MG63 (cell line): ENCODE results near the gene ADGRG1. TPM values are rescaled to one million over a fixed set of nuclear protein-coding genes. Genes with fewer than 3 reads are reported as not detected.
"Not testable (repeated sequence)": the region's sequence is repeated elsewhere in the genome, so short reads cannot be mapped to it uniquely, and the experiment has no call there.

Experiments
- DNase-seq: peaks from one replicate; pipeline ENCODE4 v3.0.0-alpha.2; 2020
- H3K27me3 ChIP-seq: fragments of 250-450 bp; sonication (Bioruptor Pico); 2 replicates; pipeline ENCODE4 v1.5.1; 2020; ENCODE audit warnings: mild to moderate bottlenecking, moderate library complexity
- H3K36me3 ChIP-seq: fragments of 250-450 bp; sonication (Bioruptor Pico); 2 replicates; pipeline ENCODE4 v1.5.1; 2020; ENCODE audit warnings: mild to moderate bottlenecking, moderate library complexity
- H3K4me3 ChIP-seq: fragments of 250-450 bp; sonication (Bioruptor Pico); 2 replicates; pipeline ENCODE4 v1.5.1; 2020; ENCODE audit warnings: mild to moderate bottlenecking, moderate library complexity
- H3K9me3 ChIP-seq: fragments of 250-450 bp; sonication (Bioruptor Pico); 2 replicates; pipeline ENCODE4 v1.5.1; 2020; ENCODE audit warnings: mild to moderate bottlenecking, moderate library complexity
- total RNA-seq: library from RNA; depleted of rRNA; stranded (reverse); fragments of >200 nt; shearing (Covaris generic); gene quantifications from 2 replicates; pipeline ENCODE4 v1.2.3, GENCODE V29; 2014; ENCODE audit warnings: low replicate concordance; rRNA removed

The ADGRG1 gene
- total RNA-seq: 1.4 and 1.6 TPM in 2 replicates

DNA sequence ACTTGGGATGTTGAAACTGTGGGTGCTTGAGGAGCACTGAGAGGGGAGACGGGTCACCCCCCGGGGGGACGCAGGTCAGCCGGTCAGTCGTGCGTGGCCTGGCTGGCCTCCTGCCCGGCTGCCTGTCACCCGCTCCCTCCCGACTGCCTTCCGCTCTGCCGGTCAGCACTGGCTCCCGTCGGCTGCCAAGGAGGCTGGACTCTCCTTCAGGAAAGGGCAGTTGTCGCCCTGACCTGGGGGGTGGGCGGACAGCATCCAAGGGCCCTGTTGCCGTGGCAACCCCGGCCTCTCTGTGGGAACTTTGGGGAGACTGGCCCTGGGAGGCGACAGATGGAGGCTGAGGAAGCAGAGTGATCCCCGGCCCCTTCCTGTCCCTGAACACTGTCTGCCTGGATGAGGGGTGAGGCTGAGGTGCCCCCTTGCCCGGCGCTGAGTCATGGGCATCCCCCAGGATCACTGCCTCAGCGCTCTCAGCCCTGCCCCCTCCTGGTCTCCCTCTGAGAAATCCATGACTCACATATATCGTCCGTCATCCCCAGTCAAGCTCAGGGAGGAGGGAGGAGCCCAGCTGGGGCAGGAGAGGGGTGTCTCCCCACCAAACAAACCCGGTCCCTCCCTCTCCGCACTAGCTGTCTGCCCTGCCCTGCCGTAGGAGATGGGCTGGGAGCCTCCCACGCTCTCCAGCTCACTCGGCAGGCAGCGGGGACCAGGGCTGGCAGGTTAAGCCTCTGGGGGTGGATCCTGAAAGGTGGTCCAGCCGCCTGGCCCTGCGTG lies at the start of gene ADGRG1:
ADGRG1 (plus strand) TSS at position 623 of the 774 bp plus-strand sequence. CDS start 21,658 bp downstream, outside the sequence.
- no peaks in the 10 kb centered on the region for H3K36me3 ChIP-seq
- H3K27me3 ChIP-seq: no peaks in the 10 kb centered on the region
- peak; percentile 99 for DNase-seq
- no peaks in the 10 kb centered on the region for H3K9me3 ChIP-seq
- peak within 1 kb of the TSS; percentile 10; the same call in 1 of the 2 replicates for H3K4me3 ChIP-seq

- H3K27me3 ChIP-seq: peaks cover 15% of the 10 kb centered on the region
- peak; percentile 60 for DNase-seq
- H3K36me3 ChIP-seq: no peaks in the 10 kb centered on the region
- peaks cover 6% of the 10 kb centered on the region; the same call in 1 of the 2 replicates for H3K9me3 ChIP-seq
- no peak overlapping the region for H3K4me3 ChIP-seq
These were observed 49.1 kb upstream of the ADGRG1 start for GRCh38 chr16:57579361-57579665.

GRCh38 chr16:57585051-57585687 lies 43.3 kb upstream of the ADGRG1 start:
- H3K36me3 ChIP-seq: no peaks in the 10 kb centered on the region
- peaks cover 6% of the 10 kb centered on the region; the same call in 1 of the 2 replicates for H3K9me3 ChIP-seq
- no peak overlapping the region for H3K4me3 ChIP-seq
- peaks cover 23% of the 10 kb centered on the region for H3K27me3 ChIP-seq
- DNase-seq: no peak

DNA sequence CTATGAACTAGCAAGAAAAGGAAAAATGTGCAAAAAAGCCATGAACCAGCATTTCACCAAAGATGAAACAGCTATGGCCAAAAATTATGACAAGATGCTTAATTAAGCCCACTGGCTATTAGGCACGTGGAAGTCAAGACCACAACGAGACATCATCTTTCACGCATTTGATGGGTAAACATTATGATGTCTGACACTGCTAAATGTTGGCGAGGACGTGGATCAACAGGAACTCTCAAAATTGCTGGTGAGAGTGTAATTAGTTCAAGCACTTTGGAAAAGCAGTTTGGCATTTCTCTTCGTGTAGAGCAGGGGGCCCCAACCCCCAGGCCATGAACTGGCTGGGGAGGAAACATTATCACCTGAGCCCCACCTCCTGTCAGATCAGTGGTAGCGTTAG lies 39.6 kb upstream of the ADGRG1 start:
- peaks cover 12% of the 10 kb centered on the region for H3K27me3 ChIP-seq
- H3K9me3 ChIP-seq: no peaks in the 10 kb centered on the region
- no peak for DNase-seq
- no peak overlapping the region for H3K4me3 ChIP-seq
- no peaks in the 10 kb centered on the region for H3K36me3 ChIP-seq

DNA sequence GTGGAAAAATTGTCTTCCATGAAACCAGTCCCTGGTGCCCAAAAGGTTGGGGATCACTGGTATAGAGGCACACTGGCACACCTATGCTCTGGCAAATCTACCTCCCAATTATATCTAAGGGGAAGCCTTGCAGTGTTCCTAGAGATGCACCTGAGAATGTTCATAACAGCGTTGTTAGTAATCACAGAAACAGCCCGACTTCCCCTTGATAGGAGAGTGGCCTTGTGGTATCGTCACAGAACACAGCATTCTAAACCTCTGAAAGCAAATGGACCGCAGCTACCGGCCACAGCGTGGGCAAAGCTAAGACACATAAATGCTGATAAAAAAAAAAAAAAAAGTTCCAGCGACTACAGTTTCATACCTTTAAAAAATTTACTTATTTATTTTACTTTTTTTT lies 39.1 kb upstream of the ADGRG1 start:
- no peaks in the 10 kb centered on the region for H3K9me3 ChIP-seq
- DNase-seq: no peak
- no peaks in the 10 kb centered on the region for H3K36me3 ChIP-seq
- no peak overlapping the region for H3K4me3 ChIP-seq
- peaks cover 7% of the 10 kb centered on the region for H3K27me3 ChIP-seq

DNA sequence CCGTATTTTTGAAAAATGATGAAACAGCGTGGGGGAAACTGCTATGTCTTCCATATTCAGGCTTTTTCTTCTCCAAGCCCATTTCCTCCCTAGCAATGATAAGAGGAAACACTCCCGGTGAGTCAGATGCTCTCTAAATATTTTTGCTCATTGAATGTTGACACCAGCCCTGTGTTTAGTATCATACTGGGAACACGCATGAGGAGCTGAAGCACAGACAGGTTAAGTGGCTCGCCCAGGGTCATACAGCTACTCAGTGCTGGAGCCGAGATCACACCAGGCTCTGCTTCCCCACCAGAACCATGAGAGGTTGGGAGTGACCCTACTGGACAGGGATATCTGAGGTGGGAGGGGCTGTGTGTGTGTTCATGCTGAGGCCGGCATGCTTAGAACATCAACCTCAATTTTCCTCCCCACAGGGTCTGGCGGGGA lies 37.8 kb upstream of the ADGRG1 start:
- no peaks in the 10 kb centered on the region for H3K36me3 ChIP-seq
- H3K27me3 ChIP-seq: no peaks in the 10 kb centered on the region; the same call in 1 of the 2 replicates
- no peak overlapping the region for H3K4me3 ChIP-seq
- DNase-seq: peak; percentile 65
- no peaks in the 10 kb centered on the region for H3K9me3 ChIP-seq

GRCh38 chr16:57591086-57591869 lies 37.2 kb upstream of the ADGRG1 start:
- H3K4me3 ChIP-seq: no peak overlapping the region
- H3K36me3 ChIP-seq: no peaks in the 10 kb centered on the region
- no peaks in the 10 kb centered on the region; the same call in 1 of the 2 replicates for H3K27me3 ChIP-seq
- no peaks in the 10 kb centered on the region for H3K9me3 ChIP-seq
- peak; percentile 97 for DNase-seq

GRCh38 chr16:57591870-57592485 lies 36.5 kb upstream of the ADGRG1 start:
- no peak overlapping the region for H3K4me3 ChIP-seq
- no peak for DNase-seq
- no peaks in the 10 kb centered on the region for H3K36me3 ChIP-seq
- no peaks in the 10 kb centered on the region for H3K27me3 ChIP-seq
- H3K9me3 ChIP-seq: peaks cover 6% of the 10 kb centered on the region

GRCh38 chr16:57592591-57593003 lies 35.8 kb upstream of the ADGRG1 start:
- H3K27me3 ChIP-seq: no peaks in the 10 kb centered on the region
- no peak for DNase-seq

DNA sequence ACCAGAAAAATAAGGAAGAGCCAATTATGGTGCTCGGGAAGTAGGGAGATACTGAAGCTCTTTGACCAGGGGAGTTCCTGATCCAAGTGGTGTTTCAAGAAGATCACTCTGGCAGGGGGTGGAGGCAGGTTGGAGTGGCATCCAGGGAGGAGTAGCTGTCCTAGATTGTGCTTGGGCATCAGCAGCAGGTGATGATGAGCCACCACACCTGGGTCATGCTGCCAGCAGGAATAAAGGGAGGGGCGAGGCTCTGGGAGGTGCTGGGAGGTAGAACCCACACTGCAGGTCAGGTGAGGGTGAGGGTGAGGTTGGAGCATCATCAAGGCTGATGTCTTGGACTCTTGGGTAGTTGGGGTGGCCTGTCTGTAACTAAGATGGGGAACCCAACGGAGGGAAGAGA lies 35.4 kb upstream of the ADGRG1 start:
- no peak overlapping the region for H3K4me3 ChIP-seq
- DNase-seq: no peak
- H3K36me3 ChIP-seq: no peaks in the 10 kb centered on the region
- no peaks in the 10 kb centered on the region for H3K27me3 ChIP-seq
- H3K9me3 ChIP-seq: peaks cover 11% of the 10 kb centered on the region

More at GRCh38 chr16:57592591-57593003, 35.8 kb upstream of the ADGRG1 start:
- peaks cover 8% of the 10 kb centered on the region for H3K9me3 ChIP-seq
- no peak overlapping the region for H3K4me3 ChIP-seq
- no peaks in the 10 kb centered on the region for H3K36me3 ChIP-seq

DNA sequence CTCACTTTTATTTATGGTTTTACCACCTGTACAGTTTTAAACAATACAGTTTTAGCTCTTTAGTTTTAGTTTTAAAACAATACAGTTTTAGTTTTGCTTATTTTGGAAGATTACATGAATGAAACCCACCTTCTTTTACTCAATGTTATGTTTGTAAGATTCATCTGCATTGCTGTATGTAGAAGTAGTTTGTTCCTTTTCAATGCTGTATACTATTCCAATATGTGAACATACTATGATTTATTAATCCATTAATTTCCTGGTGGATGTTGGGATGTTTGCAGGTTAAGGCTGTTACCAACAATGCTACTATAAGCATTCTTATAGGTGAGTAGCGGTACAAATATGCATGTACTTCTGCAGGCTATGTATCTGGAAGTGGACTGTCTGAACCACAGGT lies 34.4 kb upstream of the ADGRG1 start:
- H3K9me3 ChIP-seq: peaks cover 17% of the 10 kb centered on the region
- H3K36me3 ChIP-seq: no peaks in the 10 kb centered on the region
- DNase-seq: no peak
- H3K4me3 ChIP-seq: no peak overlapping the region
- H3K27me3 ChIP-seq: no peaks in the 10 kb centered on the region

DNA sequence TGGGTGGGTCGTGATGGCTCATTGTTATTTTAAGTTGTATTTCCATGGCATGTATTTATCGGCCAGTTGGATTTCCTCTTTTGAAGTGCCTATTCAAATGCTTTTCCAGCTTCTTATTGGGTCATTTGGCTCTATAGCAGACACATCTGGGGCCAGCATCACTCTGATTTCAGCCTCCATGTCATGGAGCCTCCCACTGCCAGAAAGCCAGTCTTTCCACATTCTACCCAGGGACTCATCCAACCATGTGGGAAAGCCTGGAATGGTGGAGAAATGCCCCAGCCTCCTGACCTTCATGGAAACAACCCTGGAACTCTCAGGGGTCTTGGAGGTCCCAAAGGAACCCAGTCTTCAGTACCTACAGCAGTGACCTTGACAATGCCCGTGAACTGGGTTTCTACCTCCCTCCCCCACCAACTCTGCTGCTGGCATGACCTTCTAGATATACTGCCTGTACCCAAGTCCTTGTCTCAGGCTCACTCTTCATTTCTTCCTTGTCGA lies 33.8 kb upstream of the ADGRG1 start:
- no peak for DNase-seq
- Histone ChIP-seq H3K4me3 (no peak overlapping the region), H3K27me3 (no peaks in the 10 kb centered on the region), H3K36me3 (no peaks in the 10 kb centered on the region), H3K9me3 (peaks cover 17% of the 10 kb centered on the region)

GRCh38 chr16:57596234-57596633 lies 32.2 kb upstream of the ADGRG1 start:
- not testable (repeated sequence) for H3K27me3 ChIP-seq, H3K36me3 ChIP-seq, H3K4me3 ChIP-seq, DNase-seq
- peaks cover 17% of the 10 kb centered on the region for H3K9me3 ChIP-seq

- peaks cover 17% of the 10 kb centered on the region for H3K9me3 ChIP-seq
- no peaks in the 10 kb centered on the region for H3K36me3 ChIP-seq
- DNase-seq: no peak
These were observed 30.0 kb upstream of the ADGRG1 start for GRCh38 chr16:57598437-57598836.

DNA sequence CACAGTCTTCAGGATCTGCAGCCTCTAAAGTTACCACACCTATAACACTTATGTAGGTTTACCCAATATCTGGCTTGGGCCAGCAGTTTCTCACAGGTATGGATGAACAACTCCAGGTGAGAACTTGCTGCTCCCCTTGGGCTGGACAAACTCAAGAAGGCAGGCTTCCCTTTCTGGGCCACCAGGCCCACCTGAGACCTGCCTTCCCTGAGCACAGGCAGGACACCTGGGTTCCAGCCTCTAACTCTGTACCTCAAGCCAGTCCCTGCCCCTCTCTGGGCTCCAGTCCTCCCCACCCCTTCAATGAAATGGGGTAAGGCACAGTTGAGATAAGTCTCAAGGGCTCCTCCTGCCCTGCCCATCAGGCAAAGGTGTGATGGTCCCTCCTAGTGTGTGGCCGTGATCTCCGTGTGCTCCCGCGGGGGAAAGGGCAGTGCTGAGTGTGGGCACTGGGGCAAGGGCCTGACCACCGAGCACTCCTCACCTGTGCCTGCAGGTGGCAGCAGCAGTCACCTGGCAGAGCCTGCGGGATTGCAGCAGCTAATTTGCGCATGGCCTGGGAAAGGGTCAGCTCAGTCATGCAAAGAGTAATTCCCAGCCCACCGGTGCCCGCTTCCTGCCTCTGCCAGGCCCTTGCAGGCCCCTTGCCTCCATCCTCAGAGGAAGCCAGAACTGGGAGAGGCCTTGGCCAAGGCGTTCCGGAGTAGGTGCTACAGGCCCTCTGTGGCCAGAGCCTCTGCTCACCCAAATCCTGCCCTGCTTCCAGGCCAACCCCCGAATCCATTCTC lies 28.2 kb upstream of the ADGRG1 start:
- peak; percentile 69 for DNase-seq
- H3K4me3 ChIP-seq: no peak overlapping the region

More at GRCh38 chr16:57598437-57598836, 30.0 kb upstream of the ADGRG1 start:
- H3K4me3 ChIP-seq: no peak overlapping the region
- H3K27me3 ChIP-seq: peaks cover 9% of the 10 kb centered on the region

More for the DNA sequence above, 28.2 kb upstream of the ADGRG1 start:
- Histone ChIP-seq H3K27me3 (peaks cover 11% of the 10 kb centered on the region), H3K36me3 (no peaks in the 10 kb centered on the region), H3K9me3 (peaks cover 17% of the 10 kb centered on the region)
